Measurements from ENCODE around the gene ZNF530. TPM values are rescaled to one million over a fixed set of nuclear protein-coding genes. Genes with fewer than 3 reads are reported as not detected.

The ZNF530 gene
- total and polyA plus RNA-seq, 9 of the 15 experiments (the other 6 are each of a cell fraction or from before 2014, with no cell fraction given), result 0.28 to 5.9 (median 4.0) TPM

DNA sequence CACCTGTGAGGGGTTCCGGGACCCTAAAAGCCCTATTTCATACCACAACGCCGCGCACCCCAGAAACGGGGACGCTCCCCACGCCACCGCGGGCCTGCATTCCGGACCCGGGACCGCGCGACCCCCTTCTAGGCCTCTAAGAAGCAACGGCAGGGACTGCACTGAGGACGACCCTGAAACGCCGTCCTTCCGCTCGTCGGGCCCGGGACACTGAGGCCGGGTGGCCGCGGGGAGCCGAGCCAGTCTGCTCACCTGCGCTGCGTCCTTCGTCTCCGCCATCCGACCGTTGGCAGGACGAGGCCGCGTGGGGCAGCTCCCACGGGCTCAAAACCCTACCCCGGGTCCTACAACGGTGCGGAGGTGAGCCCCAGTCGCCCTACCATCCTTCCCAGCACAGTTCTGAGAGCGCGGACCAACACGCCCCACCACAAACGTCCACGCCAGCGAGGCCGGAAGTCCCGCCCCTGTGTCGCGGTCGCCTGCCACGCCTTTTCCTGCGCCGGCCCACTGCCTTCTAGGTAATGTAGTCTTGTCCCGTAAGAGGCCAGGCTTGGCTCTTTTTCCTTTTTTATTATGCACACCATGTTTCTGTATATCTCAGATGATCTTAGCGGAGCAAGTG lies 40.2 kb upstream of the ZNF530 start, which contains the start of gene ZNF550 (continued):
- peak; percentile 90 for TF ChIP-seq CREB1 (IDR thresholded peaks at IDR 0.05)
- peak; percentile 92 for TF ChIP-seq CREB1 (CRISPR knock-in tag; IDR thresholded peaks at IDR 0.05)
- peak; percentile 5 to 29 for TF ChIP-seq E2F6 (IDR thresholded peaks at IDR 0.05; ENCODE audit: borderline replicate concordance in 1 of 2, extremely low read depth in 1 of 2, insufficient read depth in 1 of 2, insufficient read length in 1 of 2, low read depth in 1 of 2, low read length in 1 of 2, poor library complexity in 1 of 2, severe bottlenecking in 1 of 2)
- peak; percentile 45 for TF ChIP-seq TAF1 (IDR thresholded peaks at IDR 0.05; ENCODE audit: control insufficient read depth, extremely low read depth, insufficient read depth, low read length, severe bottlenecking)
- TF ChIP-seq HEY1 (CRISPR knock-in tag; IDR thresholded peaks at IDR 0.05; ENCODE audit: borderline replicate concordance), result no peak
- TF ChIP-seq CXXC5 (CRISPR knock-in tag; IDR thresholded peaks at IDR 0.05), result peak; percentile 82
- peak; percentile 33; the same call in 1 of the 2 replicates for TF ChIP-seq ATF7 (IDR thresholded peaks at IDR 0.05)
- TF ChIP-seq EP400 (IDR thresholded peaks at IDR 0.05), result peak; percentile 68; the same call in 1 of the 2 replicates
- 0 out of 2 replicates have a peak, but pooled peaks have one; percentile 14 for TF ChIP-seq MYC (IDR thresholded peaks at IDR 0.05; ENCODE audit: low read depth, low read length)
- no peak for TF ChIP-seq MYC (CRISPR knock-in tag; IDR thresholded peaks at IDR 0.05; ENCODE audit: borderline replicate concordance, low read depth)
- peak; percentile 33; the same call in 1 of the 2 replicates for TF ChIP-seq GMEB1 (CRISPR knock-in tag; IDR thresholded peaks at IDR 0.05)
- TF ChIP-seq ZNF407 (IDR thresholded peaks at IDR 0.05; ENCODE audit: low read depth), result no peak
- TF ChIP-seq ZNF696 (CRISPR knock-in tag; conservative IDR thresholded peaks at IDR 0.05), result no peak
- TF ChIP-seq CTBP1 (IDR thresholded peaks at IDR 0.05; ENCODE audit: borderline replicate concordance), result no peak
- 0 out of 2 replicates have a peak, but pooled peaks have one; percentile 10 for TF ChIP-seq BHLHE40 (IDR thresholded peaks at IDR 0.05; ENCODE audit: low read length)
- no peak for TF ChIP-seq SMC3 (conservative IDR thresholded peaks at IDR 0.05; ENCODE audit: insufficient read depth, low read depth, low read length)
- TF ChIP-seq ILF3 (IDR thresholded peaks at IDR 0.05; ENCODE audit: borderline replicate concordance), result no peak

Measured in K562 (cell line).